GM23338 (cell line): ENCODE results near the gene PPA1. TPM values are rescaled to one million over a fixed set of nuclear protein-coding genes. Genes with fewer than 3 reads are reported as not detected.

ENCODE experiments used
- ATAC-seq: fragments of 200-7000 bp; cut with Tn5 transposase; 3 replicates; pipeline ENCODE4 v1.9.1; 2020
- DNase-seq: peaks from one replicate; pipeline ENCODE4 v3.0.0-alpha.2; 2015; ENCODE audit warnings: low spot score
- H2AFZ ChIP-seq: fragments of 200-600 bp; sonication (generic); 2 replicates; pipeline ENCODE4 v1.8.0; 2016; ENCODE audit warnings: antibody characterized with exemption, mild to moderate bottlenecking, moderate library complexity
- H3F3A ChIP-seq: fragments of 200-600 bp; sonication (generic); replicated peaks from 2 replicates; pipeline ENCODE4 v1.8.0; 2017; ENCODE audit warnings: antibody characterized with exemption, mixed run types, low read depth
- H3K27ac ChIP-seq: fragments of 200-600 bp; sonication (generic); 2 replicates; pipeline ENCODE4 v1.6.1; 2016; ENCODE audit warnings: low read depth
- H3K27me3 ChIP-seq: fragments of 200-600 bp; sonication (generic); 2 replicates; pipeline ENCODE4 v1.8.0; 2016; ENCODE audit warnings: mild to moderate bottlenecking, mixed run types, moderate library complexity; ENCODE audit not compliant: insufficient read depth
- H3K36me3 ChIP-seq: fragments of 200-600 bp; sonication (generic); 2 replicates; pipeline ENCODE4 v1.8.0; 2016; ENCODE audit warnings: mild to moderate bottlenecking; ENCODE audit not compliant: insufficient read depth
- H3K4me1 ChIP-seq: fragments of 200-600 bp; sonication (generic); 2 replicates; pipeline ENCODE4 v1.8.0; 2016; ENCODE audit warnings: mild to moderate bottlenecking, moderate library complexity; ENCODE audit not compliant: insufficient read depth
- H3K4me2 ChIP-seq: fragments of 200-600 bp; sonication (generic); 2 replicates; pipeline ENCODE4 v1.7.1; 2017; ENCODE audit warnings: mixed run types
- H3K4me3 ChIP-seq: fragments of 200-600 bp; sonication (generic); 2 replicates; pipeline ENCODE4 v1.6.1; 2016; ENCODE audit warnings: mixed run types
- H3K79me2 ChIP-seq: fragments of 200-600 bp; sonication (generic); replicated peaks from 2 replicates; pipeline ENCODE4 v1.8.0; 2017; ENCODE audit warnings: mild to moderate bottlenecking; ENCODE audit not compliant: insufficient read depth
- H3K9me2 ChIP-seq: fragments of 200-600 bp; sonication (generic); 2 replicates; pipeline ENCODE4 v1.8.0; 2017; ENCODE audit not compliant: insufficient read depth
- H4K20me1 ChIP-seq: fragments of 200-600 bp; sonication (generic); replicated peaks from 2 replicates; pipeline ENCODE4 v1.8.0; 2017; ENCODE audit warnings: mild to moderate bottlenecking; ENCODE audit not compliant: insufficient read depth
- H3K27ac Mint-ChIP-seq: 2 replicates; pipeline ENCODE4 v1.8.0; 2020; ENCODE audit warnings: inconsistent platforms, mild to moderate bottlenecking, moderate library complexity, mixed read lengths
- H3K27me3 Mint-ChIP-seq: 3 replicates; pipeline ENCODE4 v1.8.0; 2022; ENCODE audit warnings: low read depth, mild to moderate bottlenecking, moderate library complexity, mixed read lengths, inconsistent platforms; ENCODE audit not compliant: insufficient read depth, poor library complexity
- H3K36me3 Mint-ChIP-seq: 3 replicates; pipeline ENCODE4 v1.8.0; 2021; ENCODE audit warnings: low read depth, mild to moderate bottlenecking, inconsistent platforms, moderate library complexity, mixed read lengths
- H3K4me1 Mint-ChIP-seq: 3 replicates; pipeline ENCODE4 v1.8.0; 2020; ENCODE audit warnings: mild to moderate bottlenecking, inconsistent platforms, mixed read lengths
- H3K4me3 Mint-ChIP-seq: 3 replicates; pipeline ENCODE4 v1.8.0; 2021; ENCODE audit warnings: moderate library complexity, mild to moderate bottlenecking, inconsistent platforms, mixed read lengths
- H3K9me3 Mint-ChIP-seq: 3 replicates; pipeline ENCODE4 v1.8.0; 2020; ENCODE audit warnings: moderate library complexity, mild to moderate bottlenecking, inconsistent platforms, mixed read lengths
- CREB1 ChIP-seq: fragments of 250-450 bp; sonication (Bioruptor Pico); IDR thresholded peaks from 2 replicates; pipeline ENCODE4 v1.5.0; 2020; ENCODE audit warnings: low read depth, mild to moderate bottlenecking, moderate library complexity
- CTCF ChIP-seq, 2 experiments: fragments of 200-600 bp in 1 of 2; sonication (generic) in 1 of 2; conservative IDR thresholded peaks; 2 replicates each; pipeline versions ENCODE4 v1.5.1 to v1.6.1; 2016 to 2017; ENCODE audit warnings: antibody characterized with exemption in 2 of 2, low read depth in 2 of 2, mild to moderate bottlenecking in 2 of 2, moderate library complexity in 1 of 2
- ETS1 ChIP-seq: IDR thresholded peaks from 2 replicates; pipeline ENCODE4 v1.6.1; 2016; ENCODE audit warnings: antibody characterized with exemption
- EZH2 ChIP-seq: fragments of 200-600 bp; sonication (generic); IDR thresholded peaks from one replicate; pipeline ENCODE4 v1.8.0; 2017; ENCODE audit warnings: antibody characterized with exemption, mild to moderate bottlenecking, low read depth; ENCODE audit not compliant: unreplicated experiment
- NANOG ChIP-seq: IDR thresholded peaks from 2 replicates; pipeline ENCODE4 v1.6.1; 2016; ENCODE audit warnings: antibody characterized with exemption, borderline replicate concordance
- REST ChIP-seq: IDR thresholded peaks from one replicate; pipeline ENCODE4 v1.6.1; 2018; ENCODE audit warnings: antibody characterized with exemption; ENCODE audit not compliant: unreplicated experiment
- STAT1 ChIP-seq: IDR thresholded peaks from one replicate; pipeline ENCODE4 v1.6.1; 2016; ENCODE audit warnings: antibody characterized with exemption; ENCODE audit not compliant: unreplicated experiment
- ZNF114 ChIP-seq: fragments of 250-450 bp; sonication (Bioruptor Pico); IDR thresholded peaks from 2 replicates; pipeline ENCODE4 v1.5.0; 2020; ENCODE audit warnings: mild to moderate bottlenecking, moderate library complexity
- ZNF462 ChIP-seq: fragments of 250-450 bp; sonication (Bioruptor Pico); IDR thresholded peaks from 2 replicates; pipeline ENCODE4 v1.5.0; 2020; ENCODE audit warnings: mild to moderate bottlenecking, moderate library complexity
- polyA plus RNA-seq: library from polyadenylated mRNA; unstranded; fragments of >200 nt; fragmentation: Nextera tagmentation; extraction: Ambion mirVana; gene quantifications from 2 replicates; pipeline ENCODE4 v1.2.1, GENCODE V29; 2016
- total RNA-seq: library from RNA; depleted of rRNA; stranded (reverse); fragments of >200 nt; shearing (Covaris generic); gene quantifications from 2 replicates; pipeline ENCODE4 v1.2.3, GENCODE V29; 2014

The PPA1 gene
- total and polyA plus RNA-seq, 2 experiments from 2014 or later, result 135 to 228 TPM

- Mint-ChIP-seq H3K9me3 (no peaks in the 10 kb centered on the region), H3K27me3 (peaks cover 4% of the 10 kb centered on the region), H3K27ac (no peak overlapping the region; the same call in 1 of the 2 replicates), H3K36me3 (peaks cover 10% of the 10 kb centered on the region; the same call in 2 of the 3 replicates), H3K4me1 (peaks cover 16% of the 10 kb centered on the region; the same call in 2 of the 3 replicates), H3K4me3 (peak overlapping the region; percentile 96)
- Histone ChIP-seq H3K27me3 (no peaks in the 10 kb centered on the region), H3K9me2 (no peaks in the 10 kb centered on the region), H3K36me3 (no peaks in the 10 kb centered on the region), H3K4me1 (peaks cover 6% of the 10 kb centered on the region), H3F3A (no peaks in the 10 kb centered on the region), H3K4me2 (peak overlapping the region; percentile 94), H2AFZ (no peak overlapping the region), H3K27ac (no peak overlapping the region), H3K79me2 (peaks cover 61% of the 10 kb centered on the region), H4K20me1 (peaks cover 42% of the 10 kb centered on the region), H3K4me3 (peak overlapping the region; percentile 91)
- no peak for ATAC-seq
- TF ChIP-seq STAT1 (no peak), CTCF (conservative IDR thresholded peaks at IDR 0.05; ENCODE audit: low read depth in 2 of 2) (no peak), CREB1 (CRISPR knock-in tag) (no peak), EZH2 (no peak), ETS1 (no peak)
- DNase-seq, result no peak
Measured at GRCh38 chr10:70169011-70169410, 64.2 kb downstream of the PPA1 start.

- no peak overlapping the region for H3K27ac ChIP-seq
- Mint-ChIP-seq H3K36me3 (peaks cover 10% of the 10 kb centered on the region; the same call in 2 of the 3 replicates), H3K4me3 (no peak overlapping the region), H3K9me3 (no peaks in the 10 kb centered on the region), H3K27ac (no peak overlapping the region), H3K4me1 (peaks cover 24% of the 10 kb centered on the region; the same call in 2 of the 3 replicates), H3K27me3 (peaks cover 4% of the 10 kb centered on the region)
- DNase-seq (no peak), ATAC-seq (no peak)
- no peak overlapping the region for H3K4me3 ChIP-seq
- H3K36me3 ChIP-seq, result no peaks in the 10 kb centered on the region
- H3K9me2 ChIP-seq, result no peaks in the 10 kb centered on the region
- H3K79me2 ChIP-seq, result peaks cover 77% of the 10 kb centered on the region
- H3K4me1 ChIP-seq, result peaks cover 16% of the 10 kb centered on the region
- H3K4me2 ChIP-seq, result no peak overlapping the region
- H4K20me1 ChIP-seq, result peaks cover 55% of the 10 kb centered on the region
- H3K27me3 ChIP-seq, result no peaks in the 10 kb centered on the region
- no peaks in the 10 kb centered on the region for H3F3A ChIP-seq
- H2AFZ ChIP-seq, result no peak overlapping the region
- TF ChIP-seq REST (no peak), NANOG (no peak), ZNF462 (CRISPR knock-in tag) (no peak), CREB1 (CRISPR knock-in tag) (no peak), ZNF114 (no peak)
Measured at GRCh38 chr10:70167246-70167645, 66.0 kb downstream of the PPA1 start.
